Neural crest cell (in vitro differentiated cells): ENCODE measurements around the gene NDUFAF2. TPM values are rescaled to one million over a fixed set of nuclear protein-coding genes. Genes with fewer than 3 reads are reported as not detected.
A peak's percentile ranks its signal among the peaks of the same experiment; 100 is the strongest.

Experiments
- DNase-seq: peaks from one replicate; pipeline ENCODE4 v3.0.0; 2021; ENCODE audit warnings: low read depth, mixed read lengths, low spot score
- H3K27ac Mint-ChIP-seq: one replicate; pipeline ENCODE4 v1.8.0; 2021; ENCODE audit warnings: mild to moderate bottlenecking, mixed read lengths; ENCODE audit not compliant: unreplicated experiment
- H3K27me3 Mint-ChIP-seq: 2 replicates; pipeline ENCODE4 v1.8.0; 2021; ENCODE audit warnings: low read depth, mild to moderate bottlenecking, mixed read lengths
- H3K36me3 Mint-ChIP-seq: 2 replicates; pipeline ENCODE4 v1.8.0; 2021; ENCODE audit warnings: low read depth, mild to moderate bottlenecking, mixed read lengths
- H3K4me1 Mint-ChIP-seq: 2 replicates; pipeline ENCODE4 v1.8.0; 2021; ENCODE audit warnings: mixed read lengths
- H3K4me3 Mint-ChIP-seq: one replicate; pipeline ENCODE4 v1.8.0; 2021; ENCODE audit warnings: mild to moderate bottlenecking, mixed read lengths
- H3K9me3 Mint-ChIP-seq: 2 replicates; pipeline ENCODE4 v1.8.0; 2021; ENCODE audit warnings: mixed read lengths
- total RNA-seq: library from RNA; stranded (reverse); gene quantifications from 2 replicates; pipeline ENCODE4 v1.2.1, GENCODE V29; 2021
- TF ChIP-seq, protein P1 (sequence below): fragments of 200-600 bp; sonication (generic); conservative IDR thresholded peaks from 2 replicates; pipeline ENCODE4 v1.5.0; 2021; ENCODE audit warnings: antibody characterized with exemption, mild to moderate bottlenecking

Gene NDUFAF2
- total RNA-seq, 1 donor from 2014 or later, result 37.7 TPM

- no peak overlapping the region for H3K4me3 Mint-ChIP-seq
- peaks cover 5% of the 10 kb centered on the region for H3K36me3 Mint-ChIP-seq
- no peak overlapping the region for H3K27ac Mint-ChIP-seq
- TF ChIP-seq, protein P1, sequence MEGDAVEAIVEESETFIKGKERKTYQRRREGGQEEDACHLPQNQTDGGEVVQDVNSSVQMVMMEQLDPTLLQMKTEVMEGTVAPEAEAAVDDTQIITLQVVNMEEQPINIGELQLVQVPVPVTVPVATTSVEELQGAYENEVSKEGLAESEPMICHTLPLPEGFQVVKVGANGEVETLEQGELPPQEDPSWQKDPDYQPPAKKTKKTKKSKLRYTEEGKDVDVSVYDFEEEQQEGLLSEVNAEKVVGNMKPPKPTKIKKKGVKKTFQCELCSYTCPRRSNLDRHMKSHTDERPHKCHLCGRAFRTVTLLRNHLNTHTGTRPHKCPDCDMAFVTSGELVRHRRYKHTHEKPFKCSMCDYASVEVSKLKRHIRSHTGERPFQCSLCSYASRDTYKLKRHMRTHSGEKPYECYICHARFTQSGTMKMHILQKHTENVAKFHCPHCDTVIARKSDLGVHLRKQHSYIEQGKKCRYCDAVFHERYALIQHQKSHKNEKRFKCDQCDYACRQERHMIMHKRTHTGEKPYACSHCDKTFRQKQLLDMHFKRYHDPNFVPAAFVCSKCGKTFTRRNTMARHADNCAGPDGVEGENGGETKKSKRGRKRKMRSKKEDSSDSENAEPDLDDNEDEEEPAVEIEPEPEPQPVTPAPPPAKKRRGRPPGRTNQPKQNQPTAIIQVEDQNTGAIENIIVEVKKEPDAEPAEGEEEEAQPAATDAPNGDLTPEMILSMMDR, result no peak
- no peak for DNase-seq
- peaks cover 5% of the 10 kb centered on the region for H3K9me3 Mint-ChIP-seq
- H3K27me3 Mint-ChIP-seq, result no peaks in the 10 kb centered on the region
- H3K4me1 Mint-ChIP-seq, result no peaks in the 10 kb centered on the region
These were observed 174.1 kb downstream of the NDUFAF2 start for GRCh38 chr5:61119066-61119465.

DNA sequence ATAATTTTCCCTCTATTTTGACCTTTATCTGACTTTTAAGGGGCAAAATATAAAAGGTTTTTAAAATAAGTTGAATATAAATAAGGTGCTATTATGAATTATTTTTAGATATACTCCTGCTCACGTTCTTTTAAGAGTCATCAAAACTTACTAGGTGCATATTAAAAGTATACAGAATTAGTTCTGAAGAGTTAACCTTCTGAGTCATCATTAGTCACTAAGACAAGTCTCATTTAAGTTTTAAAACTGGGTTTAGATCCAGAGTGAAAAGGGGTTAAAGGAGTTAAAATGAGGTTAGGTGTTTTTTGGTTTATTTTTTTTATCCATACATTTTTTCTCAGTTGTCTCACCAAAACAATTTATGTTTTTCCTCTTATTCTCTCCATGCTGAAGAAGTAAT is 175.5 kb downstream of the NDUFAF2 start:
- no peaks in the 10 kb centered on the region for H3K4me1 Mint-ChIP-seq
- no peak overlapping the region for H3K4me3 Mint-ChIP-seq
- no peaks in the 10 kb centered on the region for H3K9me3 Mint-ChIP-seq
- TF ChIP-seq, protein P1, result no peak
- H3K27me3 Mint-ChIP-seq, result no peaks in the 10 kb centered on the region
- no peaks in the 10 kb centered on the region for H3K36me3 Mint-ChIP-seq
- no peak for DNase-seq
- no peak overlapping the region for H3K27ac Mint-ChIP-seq

GRCh38 chr5:61123145-61123544 is 178.1 kb downstream of the NDUFAF2 start:
- H3K4me3 Mint-ChIP-seq, result no peak overlapping the region
- no peaks in the 10 kb centered on the region for H3K27me3 Mint-ChIP-seq
- DNase-seq, result no peak
- no peaks in the 10 kb centered on the region for H3K4me1 Mint-ChIP-seq
- H3K27ac Mint-ChIP-seq, result no peak overlapping the region
- no peaks in the 10 kb centered on the region for H3K36me3 Mint-ChIP-seq
- H3K9me3 Mint-ChIP-seq, result no peaks in the 10 kb centered on the region
- TF ChIP-seq, protein P1, result no peak

DNA sequence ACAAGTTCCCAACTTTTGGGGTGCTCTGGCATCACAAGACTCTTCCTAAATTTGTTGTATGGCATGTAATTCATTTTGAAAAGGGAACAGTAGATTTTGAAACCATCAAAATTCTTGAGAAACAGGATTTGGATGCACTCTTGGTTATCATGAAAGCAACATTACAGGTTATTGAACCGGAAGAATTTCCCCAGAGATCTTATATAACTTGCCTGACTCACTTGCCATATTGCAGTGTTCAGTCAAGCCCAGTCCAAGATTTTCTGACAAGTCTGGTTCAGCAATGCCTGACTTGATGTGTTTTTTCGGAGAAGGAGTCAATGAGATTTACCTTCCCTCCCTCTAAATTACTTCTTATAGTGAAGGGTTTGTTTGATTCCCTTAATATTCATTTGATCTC is 185.3 kb downstream of the NDUFAF2 start:
- Mint-ChIP-seq H3K4me1 (peaks cover 6% of the 10 kb centered on the region), H3K36me3 (no peaks in the 10 kb centered on the region), H3K27me3 (no peaks in the 10 kb centered on the region), H3K9me3 (peaks cover 5% of the 10 kb centered on the region), H3K4me3 (no peak overlapping the region), H3K27ac (no peak overlapping the region)
- no peak for DNase-seq
- TF ChIP-seq, protein P1, result no peak

DNA sequence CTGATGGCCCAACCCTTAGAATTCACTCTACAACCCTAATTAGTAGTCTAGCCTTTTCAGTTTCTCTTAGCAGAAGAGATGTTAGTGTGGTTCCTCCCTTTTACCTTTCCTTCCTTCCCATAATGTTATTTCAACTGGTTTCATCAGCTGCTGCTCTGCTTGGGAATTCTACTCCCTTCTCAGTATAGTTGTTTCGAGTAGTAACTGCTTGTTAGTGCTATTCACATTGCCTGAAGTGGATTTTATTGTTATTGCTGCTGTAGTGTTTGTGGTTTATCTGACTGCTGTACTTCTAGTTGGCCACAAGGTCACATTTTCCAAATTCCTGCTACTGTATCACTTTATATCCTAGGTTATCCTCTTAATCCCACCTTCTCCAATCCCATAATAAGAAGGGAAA is 187.6 kb downstream of the NDUFAF2 start:
- Mint-ChIP-seq H3K9me3 (peaks cover 5% of the 10 kb centered on the region), H3K36me3 (no peaks in the 10 kb centered on the region)

More for the DNA sequence above, 187.6 kb downstream of the NDUFAF2 start:
- H3K27me3 Mint-ChIP-seq, result no peaks in the 10 kb centered on the region
- TF ChIP-seq, protein P1, result no peak
- no peak for DNase-seq
- H3K27ac Mint-ChIP-seq, result peak overlapping the region; percentile 3
- no peak overlapping the region for H3K4me3 Mint-ChIP-seq
- H3K4me1 Mint-ChIP-seq, result peaks cover 9% of the 10 kb centered on the region
